Keratinocyte (primary cell): Measurements from ENCODE around the gene SUFU. TPM values are rescaled to one million over a fixed set of nuclear protein-coding genes. Genes with fewer than 3 reads are reported as not detected.

ENCODE experiments used
- DNase-seq: peaks from one replicate; pipeline ENCODE4 v3.0.0-alpha.2; 2011; ENCODE audit warnings: low read depth, missing footprints, low spot score
- FAIRE-seq: peaks from 2 replicates; lab custom pipeline; 2011; peaks lifted over from hg19 to GRCh38; lab: Jason Lieb, UNC
- H2AFZ ChIP-seq: 2 replicates; pipeline ENCODE4 v1.6.0; 2012; ENCODE audit warnings: low read length, control low read depth, inconsistent platforms; ENCODE audit not compliant: control insufficient read depth
- H3K27ac ChIP-seq: 2 replicates; pipeline ENCODE4 v1.5.1; 2011; ENCODE audit warnings: low read length; ENCODE audit not compliant: control insufficient read depth, insufficient read depth
- H3K27me3 ChIP-seq: 3 replicates; pipeline ENCODE4 v1.6.0; 2011; ENCODE audit warnings: low read length; ENCODE audit not compliant: control insufficient read depth, insufficient read depth; ENCODE audit errors: extremely low read depth
- H3K36me3 ChIP-seq, 2 experiments: 2 replicates in 1 of 2; 3 replicates in 1 of 2; pipeline ENCODE4 v1.5.1; 2011; ENCODE audit warnings: low read length in 2 of 2, mild to moderate bottlenecking in 1 of 2; ENCODE audit not compliant: control insufficient read depth in 2 of 2, insufficient read depth in 2 of 2; ENCODE audit errors: extremely low read depth in 1 of 2
- H3K4me1 ChIP-seq: 3 replicates; pipeline ENCODE4 v1.5.1; 2011; ENCODE audit warnings: low read length; ENCODE audit not compliant: control insufficient read depth, insufficient read depth; ENCODE audit errors: extremely low read depth
- H3K4me2 ChIP-seq: 3 replicates; pipeline ENCODE4 v1.6.0; 2011; ENCODE audit warnings: low read depth, low read length; ENCODE audit not compliant: control insufficient read depth, insufficient read depth; ENCODE audit errors: extremely low read depth
- H3K4me3 ChIP-seq, 3 experiments: fragments of 200-600 bp in 1 of 3; sonication (generic) in 1 of 3; 2 replicates in 2 of 3; 3 replicates in 1 of 3; pipeline ENCODE4 v1.5.1; 2011 to 2016; ENCODE audit warnings: low read length in 3 of 3, mild to moderate bottlenecking in 3 of 3, control low read depth in 2 of 3, inconsistent platforms in 1 of 3, low read depth in 1 of 3, mixed read lengths in 1 of 3, mixed run types in 1 of 3, moderate library complexity in 1 of 3; ENCODE audit not compliant: control insufficient read depth in 2 of 3, insufficient read depth in 2 of 3; ENCODE audit errors: extremely low read depth in 1 of 3
- H3K79me2 ChIP-seq: 2 replicates; pipeline ENCODE4 v1.6.0; 2012; ENCODE audit warnings: low read length; ENCODE audit not compliant: control insufficient read depth, insufficient read depth
- H3K9ac ChIP-seq: 3 replicates; pipeline ENCODE4 v1.6.0; 2011; ENCODE audit warnings: low read length; ENCODE audit not compliant: control insufficient read depth, insufficient read depth; ENCODE audit errors: extremely low read depth
- H3K9me1 ChIP-seq: 3 replicates; pipeline ENCODE4 v1.6.0; 2011; ENCODE audit warnings: low read length; ENCODE audit not compliant: control insufficient read depth, insufficient read depth; ENCODE audit errors: extremely low read depth
- H3K9me3 ChIP-seq: 2 replicates; pipeline ENCODE4 v1.5.1; 2012; ENCODE audit warnings: low read depth, low read length; ENCODE audit not compliant: control insufficient read depth
- H4K20me1 ChIP-seq: 3 replicates; pipeline ENCODE4 v1.6.0; 2011; ENCODE audit warnings: low read length; ENCODE audit not compliant: control insufficient read depth, insufficient read depth; ENCODE audit errors: extremely low read depth
- EZH2 ChIP-seq: IDR thresholded peaks from one replicate; pipeline ENCODE4 v1.6.1; 2012; ENCODE audit warnings: inconsistent platforms, mild to moderate bottlenecking, low read length, moderate library complexity
- dilution Hi-C: fragments of 300-500 bp; cut with MboI; formaldehyde crosslinking; loops from one replicate; pipeline ENCODE4 v1.7.0; 2020; ENCODE audit warnings: low sequenced_read_pairs; ENCODE audit not compliant: extremely low pct_ligation_motif_present
- polyA plus RNA-seq, 5 experiments: library from polyadenylated mRNA; depleted of rRNA in 3 of 5; stranded (reverse) in 3 of 5; stranded (forward) in 1 of 5; unstranded in 1 of 5; fragments of >200 nt; gene quantifications; 1 replicate in 1 of 5; 2 replicates in 3 of 5; 3 replicates in 1 of 5; pipeline versions ENCODE4 v1.2.1 to v1.2.3, GENCODE V29; 2011 to 2012; ENCODE audit warnings: missing spikeins in 2 of 5, low read depth in 1 of 5, low replicate concordance in 1 of 5
- TF ChIP-seq, protein P1 (sequence below), 3 experiments: IDR thresholded peaks in 1 of 3; conservative IDR thresholded peaks in 1 of 3; optimal IDR thresholded peaks in 1 of 3; 2 replicates in 2 of 3; 3 replicates in 1 of 3; pipeline versions ENCODE3 to v1.5.1; 2011; ENCODE audit warnings: low read length in 3 of 3, mild to moderate bottlenecking in 3 of 3, moderate library complexity in 2 of 3, control low read depth in 1 of 3, inconsistent platforms in 1 of 3; ENCODE audit not compliant: insufficient read depth in 2 of 3; ENCODE audit errors: extremely low read depth in 1 of 3

The SUFU gene
- polyA plus RNA-seq, 1 donor (not counting 4 experiments of a cell fraction or from before 2014, with no cell fraction given) = 3.7 TPM

DNA sequence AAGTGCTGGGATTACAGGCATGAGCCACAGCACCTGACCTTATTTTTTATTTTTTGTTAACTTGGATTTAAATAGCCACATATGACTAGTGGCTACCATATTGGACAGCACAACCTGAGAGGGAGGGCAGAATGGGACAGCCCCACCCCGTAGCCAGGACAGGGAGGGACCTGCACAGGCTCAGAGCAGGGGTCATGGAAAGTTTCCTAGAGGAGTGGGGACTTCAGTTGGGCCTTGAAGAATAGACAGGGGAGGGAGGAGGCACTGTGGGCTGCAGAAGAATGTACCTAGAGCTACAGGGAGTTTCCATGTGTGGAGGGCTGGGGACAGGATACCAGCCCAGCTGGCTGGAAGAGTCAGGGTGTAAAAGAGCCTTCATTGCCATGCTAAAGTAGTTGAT lies 149.3 kb downstream of the SUFU start:
- DNase-seq = no peak
- TF ChIP-seq EZH2 = no peak
- TF ChIP-seq, protein P1, sequence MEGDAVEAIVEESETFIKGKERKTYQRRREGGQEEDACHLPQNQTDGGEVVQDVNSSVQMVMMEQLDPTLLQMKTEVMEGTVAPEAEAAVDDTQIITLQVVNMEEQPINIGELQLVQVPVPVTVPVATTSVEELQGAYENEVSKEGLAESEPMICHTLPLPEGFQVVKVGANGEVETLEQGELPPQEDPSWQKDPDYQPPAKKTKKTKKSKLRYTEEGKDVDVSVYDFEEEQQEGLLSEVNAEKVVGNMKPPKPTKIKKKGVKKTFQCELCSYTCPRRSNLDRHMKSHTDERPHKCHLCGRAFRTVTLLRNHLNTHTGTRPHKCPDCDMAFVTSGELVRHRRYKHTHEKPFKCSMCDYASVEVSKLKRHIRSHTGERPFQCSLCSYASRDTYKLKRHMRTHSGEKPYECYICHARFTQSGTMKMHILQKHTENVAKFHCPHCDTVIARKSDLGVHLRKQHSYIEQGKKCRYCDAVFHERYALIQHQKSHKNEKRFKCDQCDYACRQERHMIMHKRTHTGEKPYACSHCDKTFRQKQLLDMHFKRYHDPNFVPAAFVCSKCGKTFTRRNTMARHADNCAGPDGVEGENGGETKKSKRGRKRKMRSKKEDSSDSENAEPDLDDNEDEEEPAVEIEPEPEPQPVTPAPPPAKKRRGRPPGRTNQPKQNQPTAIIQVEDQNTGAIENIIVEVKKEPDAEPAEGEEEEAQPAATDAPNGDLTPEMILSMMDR (optimal IDR thresholded peaks at IDR 0.05 in 1 of 3, IDR thresholded peaks at IDR 0.05 in 1 of 3, conservative IDR thresholded peaks at IDR 0.05 in 1 of 3; ENCODE audit: extremely low read depth in 1 of 3, insufficient read depth in 2 of 3, low read length in 3 of 3) = no peak
- Histone ChIP-seq H3K36me3 (peaks cover 35 to 36% of the 10 kb centered on the region in 2 experiments), H3K4me3 (no peak overlapping the region), H3K27ac (no peak overlapping the region), H3K4me2 (no peak overlapping the region), H3K9ac (no peak overlapping the region), H4K20me1 (peaks cover 6% of the 10 kb centered on the region), H3K9me3 (no peaks in the 10 kb centered on the region), H3K9me1 (peaks cover 2% of the 10 kb centered on the region), H3K27me3 (no peaks in the 10 kb centered on the region), H3K4me1 (peaks cover 22% of the 10 kb centered on the region), H3K79me2 (peaks cover 53% of the 10 kb centered on the region), H2AFZ (no peak overlapping the region)
- dilution Hi-C loops = no loop called here
- FAIRE-seq = no peak

DNA sequence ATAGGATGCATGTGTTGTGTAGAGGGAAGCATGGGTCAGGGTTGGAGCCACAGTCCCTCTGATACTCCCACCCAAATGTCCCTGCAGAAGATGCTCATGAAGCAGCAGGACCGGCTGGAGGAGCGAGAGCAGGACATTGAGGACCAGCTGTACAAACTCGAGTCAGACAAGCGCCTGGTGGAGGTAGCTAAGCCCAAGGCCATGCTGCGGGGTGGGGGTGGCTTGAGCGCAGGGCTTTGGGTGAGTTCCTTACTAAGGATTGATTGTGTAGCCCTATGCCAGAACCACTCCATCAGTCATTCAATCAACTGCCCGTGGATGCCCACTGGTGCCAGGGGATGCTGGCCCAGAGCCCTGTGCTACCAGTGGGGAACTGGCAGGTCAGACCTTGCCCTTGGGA lies 150.8 kb downstream of the SUFU start:
- Histone ChIP-seq H3K27ac (no peak overlapping the region), H4K20me1 (peaks cover 6% of the 10 kb centered on the region), H3K79me2 (peaks cover 38% of the 10 kb centered on the region), H3K4me3 (no peak overlapping the region), H3K9me1 (no peaks in the 10 kb centered on the region), H3K4me2 (no peak overlapping the region), H3K4me1 (peaks cover 15% of the 10 kb centered on the region), H3K36me3 (peaks cover 34 to 35% of the 10 kb centered on the region in 2 experiments), H2AFZ (no peak overlapping the region), H3K9me3 (no peaks in the 10 kb centered on the region), H3K27me3 (no peaks in the 10 kb centered on the region), H3K9ac (no peak overlapping the region)
- no peak for DNase-seq
- TF ChIP-seq, protein P1 (optimal IDR thresholded peaks at IDR 0.05 in 1 of 3, IDR thresholded peaks at IDR 0.05 in 1 of 3, conservative IDR thresholded peaks at IDR 0.05 in 1 of 3; ENCODE audit: extremely low read depth in 1 of 3, insufficient read depth in 2 of 3, low read length in 3 of 3) = no peak
- TF ChIP-seq EZH2 = no peak
- no peak for FAIRE-seq
- dilution Hi-C loops = no loop called here
